ENCODE measurements around the gene APOA5. TPM values are rescaled to one million over a fixed set of nuclear protein-coding genes. Genes with fewer than 3 reads are reported as not detected.
A peak's percentile ranks its signal among the peaks of the same experiment; 100 is the strongest.

APOA5 gene
- total and polyA plus RNA-seq, 2 experiments from 2014 or later = 0.18 to 0.35 TPM

DNA sequence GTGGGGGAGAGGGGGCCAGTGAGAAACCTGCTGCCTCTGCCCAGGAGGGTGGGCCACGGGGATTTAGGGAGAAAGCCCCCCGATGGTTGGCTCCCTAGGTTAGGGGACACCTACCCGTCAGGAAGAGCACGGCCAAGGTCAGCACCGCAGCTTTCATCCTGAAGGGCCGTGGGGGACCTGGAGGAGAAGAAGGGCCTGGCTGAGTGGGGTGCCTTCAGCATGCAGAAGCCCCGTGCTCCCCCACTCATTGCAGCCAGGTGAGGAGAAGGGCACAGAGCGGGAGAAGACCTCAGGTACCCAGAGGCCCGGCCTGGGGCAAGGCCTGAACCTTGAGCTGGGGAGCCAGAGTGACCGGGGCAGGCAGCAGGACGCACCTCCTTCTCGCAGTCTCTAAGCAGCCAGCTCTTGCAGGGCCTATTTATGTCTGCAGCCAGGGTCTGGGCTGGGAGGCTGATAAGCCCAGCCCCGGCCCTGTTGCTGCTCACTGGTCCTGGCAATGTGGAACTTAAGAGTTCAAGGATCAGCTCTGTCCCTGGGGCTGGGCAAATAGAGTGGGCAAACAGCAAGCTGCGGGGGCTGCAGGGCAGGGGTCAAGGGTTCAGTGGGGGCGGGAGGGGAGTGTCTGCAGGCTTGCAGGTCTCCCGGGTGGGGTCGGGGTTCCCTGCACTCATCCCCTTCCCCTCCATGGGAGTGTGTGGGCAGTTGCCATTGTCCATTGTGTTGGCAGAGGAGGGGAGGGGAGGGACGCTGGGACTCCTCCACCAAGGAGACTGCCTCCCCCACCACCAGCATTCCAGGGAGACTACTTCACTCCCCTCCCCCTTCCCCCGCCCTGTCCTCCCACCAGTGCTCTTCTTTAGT, 45.8 kb upstream of the APOA5 start, which contains the start of gene APOA1:
TSS of gene APOA1 (minus strand) at position 392 of the 861 bp plus-strand sequence. CDS start at position 157, 235 bp downstream.
- Histone ChIP-seq H4K20me1 (replicated peaks; ENCODE audit: insufficient read depth) (no peaks in the 10 kb centered on the region), H3K4me2 (no peak within 1 kb of the TSS), H3K79me2 (replicated peaks; ENCODE audit: insufficient read depth) (no peaks in the 10 kb centered on the region), H3F3A (replicated peaks; ENCODE audit: low read depth) (0 out of 2 replicates have a peak, but pooled peaks cover 3% of the 10 kb centered on the region), H3K27ac (ENCODE audit: low read depth) (no peak within 1 kb of the TSS), H3K9me2 (ENCODE audit: insufficient read depth) (no peaks in the 10 kb centered on the region), H3K27me3 (ENCODE audit: insufficient read depth) (no peaks in the 10 kb centered on the region), H3K4me3 (no peak within 1 kb of the TSS), H3K36me3 (ENCODE audit: insufficient read depth) (no peaks in the 10 kb centered on the region), H3K4me1 (ENCODE audit: insufficient read depth) (peaks cover 6% of the 10 kb centered on the region; the same call in 1 of the 2 replicates), H2AFZ (peak within 1 kb of the TSS; percentile 100)
- no peak within 1 kb of the TSS for H3K27ac Mint-ChIP-seq
- no peaks in the 10 kb centered on the region for H3K9me3 Mint-ChIP-seq
- TF ChIP-seq, protein P1, sequence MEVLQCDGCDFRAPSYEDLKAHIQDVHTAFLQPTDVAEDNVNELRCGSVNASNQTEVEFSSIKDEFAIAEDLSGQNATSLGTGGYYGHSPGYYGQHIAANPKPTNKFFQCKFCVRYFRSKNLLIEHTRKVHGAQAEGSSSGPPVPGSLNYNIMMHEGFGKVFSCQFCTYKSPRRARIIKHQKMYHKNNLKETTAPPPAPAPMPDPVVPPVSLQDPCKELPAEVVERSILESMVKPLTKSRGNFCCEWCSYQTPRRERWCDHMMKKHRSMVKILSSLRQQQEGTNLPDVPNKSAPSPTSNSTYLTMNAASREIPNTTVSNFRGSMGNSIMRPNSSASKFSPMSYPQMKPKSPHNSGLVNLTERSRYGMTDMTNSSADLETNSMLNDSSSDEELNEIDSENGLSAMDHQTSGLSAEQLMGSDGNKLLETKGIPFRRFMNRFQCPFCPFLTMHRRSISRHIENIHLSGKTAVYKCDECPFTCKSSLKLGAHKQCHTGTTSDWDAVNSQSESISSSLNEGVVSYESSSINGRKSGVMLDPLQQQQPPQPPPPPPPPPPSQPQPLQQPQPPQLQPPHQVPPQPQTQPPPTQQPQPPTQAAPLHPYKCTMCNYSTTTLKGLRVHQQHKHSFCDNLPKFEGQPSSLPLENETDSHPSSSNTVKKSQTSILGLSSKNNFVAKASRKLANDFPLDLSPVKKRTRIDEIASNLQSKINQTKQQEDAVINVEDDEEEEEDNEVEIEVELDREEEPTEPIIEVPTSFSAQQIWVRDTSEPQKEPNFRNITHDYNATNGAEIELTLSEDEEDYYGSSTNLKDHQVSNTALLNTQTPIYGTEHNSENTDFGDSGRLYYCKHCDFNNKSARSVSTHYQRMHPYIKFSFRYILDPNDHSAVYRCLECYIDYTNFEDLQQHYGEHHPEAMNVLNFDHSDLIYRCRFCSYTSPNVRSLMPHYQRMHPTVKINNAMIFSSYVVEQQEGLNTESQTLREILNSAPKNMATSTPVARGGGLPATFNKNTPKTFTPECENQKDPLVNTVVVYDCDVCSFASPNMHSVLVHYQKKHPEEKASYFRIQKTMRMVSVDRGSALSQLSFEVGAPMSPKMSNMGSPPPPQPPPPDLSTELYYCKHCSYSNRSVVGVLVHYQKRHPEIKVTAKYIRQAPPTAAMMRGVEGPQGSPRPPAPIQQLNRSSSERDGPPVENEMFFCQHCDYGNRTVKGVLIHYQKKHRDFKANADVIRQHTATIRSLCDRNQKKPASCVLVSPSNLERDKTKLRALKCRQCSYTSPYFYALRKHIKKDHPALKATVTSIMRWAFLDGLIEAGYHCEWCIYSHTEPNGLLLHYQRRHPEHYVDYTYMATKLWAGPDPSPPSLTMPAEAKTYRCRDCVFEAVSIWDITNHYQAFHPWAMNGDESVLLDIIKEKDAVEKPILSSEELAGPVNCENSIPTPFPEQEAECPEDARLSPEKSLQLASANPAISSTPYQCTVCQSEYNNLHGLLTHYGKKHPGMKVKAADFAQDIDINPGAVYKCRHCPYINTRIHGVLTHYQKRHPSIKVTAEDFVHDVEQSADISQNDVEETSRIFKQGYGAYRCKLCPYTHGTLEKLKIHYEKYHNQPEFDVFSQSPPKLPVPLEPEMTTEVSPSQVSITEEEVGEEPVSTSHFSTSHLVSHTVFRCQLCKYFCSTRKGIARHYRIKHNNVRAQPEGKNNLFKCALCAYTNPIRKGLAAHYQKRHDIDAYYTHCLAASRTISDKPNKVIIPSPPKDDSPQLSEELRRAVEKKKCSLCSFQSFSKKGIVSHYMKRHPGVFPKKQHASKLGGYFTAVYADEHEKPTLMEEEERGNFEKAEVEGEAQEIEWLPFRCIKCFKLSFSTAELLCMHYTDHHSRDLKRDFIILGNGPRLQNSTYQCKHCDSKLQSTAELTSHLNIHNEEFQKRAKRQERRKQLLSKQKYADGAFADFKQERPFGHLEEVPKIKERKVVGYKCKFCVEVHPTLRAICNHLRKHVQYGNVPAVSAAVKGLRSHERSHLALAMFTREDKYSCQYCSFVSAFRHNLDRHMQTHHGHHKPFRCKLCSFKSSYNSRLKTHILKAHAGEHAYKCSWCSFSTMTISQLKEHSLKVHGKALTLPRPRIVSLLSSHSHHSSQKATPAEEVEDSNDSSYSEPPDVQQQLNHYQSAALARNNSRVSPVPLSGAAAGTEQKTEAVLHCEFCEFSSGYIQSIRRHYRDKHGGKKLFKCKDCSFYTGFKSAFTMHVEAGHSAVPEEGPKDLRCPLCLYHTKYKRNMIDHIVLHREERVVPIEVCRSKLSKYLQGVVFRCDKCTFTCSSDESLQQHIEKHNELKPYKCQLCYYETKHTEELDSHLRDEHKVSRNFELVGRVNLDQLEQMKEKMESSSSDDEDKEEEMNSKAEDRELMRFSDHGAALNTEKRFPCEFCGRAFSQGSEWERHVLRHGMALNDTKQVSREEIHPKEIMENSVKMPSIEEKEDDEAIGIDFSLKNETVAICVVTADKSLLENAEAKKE (CRISPR knock-in tag; IDR thresholded peaks at IDR 0.05) = no peak
- TF ChIP-seq POLR2AphosphoS5 (IDR thresholded peaks at IDR 0.05; ENCODE audit: low read depth) (no peak), NANOG (IDR thresholded peaks at IDR 0.05; ENCODE audit: borderline replicate concordance) (no peak), JUNB (IDR thresholded peaks at IDR 0.05; ENCODE audit: unreplicated experiment) (no peak), EZH2phosphoT487 (IDR thresholded peaks at IDR 0.05; ENCODE audit: unreplicated experiment) (no peak), STAT1 (IDR thresholded peaks at IDR 0.05; ENCODE audit: unreplicated experiment) (no peak)
- TF ChIP-seq, protein P2, sequence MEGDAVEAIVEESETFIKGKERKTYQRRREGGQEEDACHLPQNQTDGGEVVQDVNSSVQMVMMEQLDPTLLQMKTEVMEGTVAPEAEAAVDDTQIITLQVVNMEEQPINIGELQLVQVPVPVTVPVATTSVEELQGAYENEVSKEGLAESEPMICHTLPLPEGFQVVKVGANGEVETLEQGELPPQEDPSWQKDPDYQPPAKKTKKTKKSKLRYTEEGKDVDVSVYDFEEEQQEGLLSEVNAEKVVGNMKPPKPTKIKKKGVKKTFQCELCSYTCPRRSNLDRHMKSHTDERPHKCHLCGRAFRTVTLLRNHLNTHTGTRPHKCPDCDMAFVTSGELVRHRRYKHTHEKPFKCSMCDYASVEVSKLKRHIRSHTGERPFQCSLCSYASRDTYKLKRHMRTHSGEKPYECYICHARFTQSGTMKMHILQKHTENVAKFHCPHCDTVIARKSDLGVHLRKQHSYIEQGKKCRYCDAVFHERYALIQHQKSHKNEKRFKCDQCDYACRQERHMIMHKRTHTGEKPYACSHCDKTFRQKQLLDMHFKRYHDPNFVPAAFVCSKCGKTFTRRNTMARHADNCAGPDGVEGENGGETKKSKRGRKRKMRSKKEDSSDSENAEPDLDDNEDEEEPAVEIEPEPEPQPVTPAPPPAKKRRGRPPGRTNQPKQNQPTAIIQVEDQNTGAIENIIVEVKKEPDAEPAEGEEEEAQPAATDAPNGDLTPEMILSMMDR (conservative IDR thresholded peaks at IDR 0.05; ENCODE audit: low read depth in 2 of 2) = no peak
- peak; percentile 5 for ATAC-seq
- no peak within 1 kb of the TSS; the same call in 2 of the 3 replicates for H3K4me3 Mint-ChIP-seq
- no peaks in the 10 kb centered on the region for H3K36me3 Mint-ChIP-seq (ENCODE audit: low read depth)
- peaks cover 14% of the 10 kb centered on the region for H3K27me3 Mint-ChIP-seq (ENCODE audit: insufficient read depth, low read depth, poor library complexity)
- peaks cover 35% of the 10 kb centered on the region for H3K4me1 Mint-ChIP-seq
- peak; percentile 25 for DNase-seq (ENCODE audit: low spot score)
